ENCODE measurements around the gene CNNM4.

CNNM4 gene

GRCh38 chr2:96837575-96837974 lies 76.9 kb downstream of the CNNM4 start:
- no peak for DNase-seq

GRCh38 chr2:96838345-96839292 lies 77.9 kb downstream of the CNNM4 start:
- DNase-seq, result no peak

- no peak for DNase-seq
Observed at GRCh38 chr2:96839293-96839874, 78.7 kb downstream of the CNNM4 start.

- DNase-seq, result no peak
Observed at GRCh38 chr2:96839875-96840850, 79.5 kb downstream of the CNNM4 start.

- DNase-seq, result no peak
Observed at GRCh38 chr2:96841701-96842495, 81.2 kb downstream of the CNNM4 start.

- no peak for DNase-seq
Observed at GRCh38 chr2:96842600-96842999, 81.9 kb downstream of the CNNM4 start.

- no peak for DNase-seq
Observed at GRCh38 chr2:96843538-96844268, 83.0 kb downstream of the CNNM4 start, which contains the start of gene ANKRD23. ANKRD23 (minus strand) TSS chr2:96844021; CDS start chr2:96843992, 29 bp downstream.

GRCh38 chr2:96844405-96844808 lies 83.7 kb downstream of the CNNM4 start:
- no peak for DNase-seq

GRCh38 chr2:96846825-96847224 lies 86.1 kb downstream of the CNNM4 start:
- DNase-seq, result no peak

- no peak for DNase-seq
Observed at GRCh38 chr2:96847586-96847985, 86.9 kb downstream of the CNNM4 start.

GRCh38 chr2:96848264-96848663 lies 87.6 kb downstream of the CNNM4 start:
- no peak for DNase-seq

- no peak for DNase-seq
Observed at GRCh38 chr2:96852667-96853066, 92.0 kb downstream of the CNNM4 start.

GRCh38 chr2:96853321-96853720 lies 92.6 kb downstream of the CNNM4 start:
- no peak for DNase-seq

- peak; percentile 55 for DNase-seq
Observed at GRCh38 chr2:96856776-96857666, 96.3 kb downstream of the CNNM4 start.

- peak; percentile 97 for DNase-seq
Observed at GRCh38 chr2:96857667-96858372, 97.1 kb downstream of the CNNM4 start, which contains the start of gene ANKRD39. ANKRD39 (minus strand) TSS chr2:96858016; CDS start chr2:96857987, 29 bp downstream.

GRCh38 chr2:96859099-96859649 lies 98.5 kb downstream of the CNNM4 start:
- DNase-seq, result no peak

GRCh38 chr2:96859681-96860064 lies 99.0 kb downstream of the CNNM4 start:
- DNase-seq, result no peak

- no peak for DNase-seq
Observed at GRCh38 chr2:96860065-96861029, 99.6 kb downstream of the CNNM4 start.
